H1 (cell line): ENCODE data around the gene TMEM273. TPM values are rescaled to one million over a fixed set of nuclear protein-coding genes. Genes with fewer than 3 reads are reported as not detected.

Experiments
- CTCF ChIA-PET: fragments of 300-600 bp; sonication (Branson Sonifier 250); formaldehyde crosslinking; loops from one replicate; lab custom pipeline; 2021; ENCODE audit not compliant: partially characterized antibody; lab: Charles Lee
- POLR2A ChIA-PET: fragments of 300-600 bp; sonication (Branson Sonifier 250); formaldehyde crosslinking; loops from one replicate; lab custom pipeline; 2021; ENCODE audit warnings: inconsistent platforms; ENCODE audit not compliant: partially characterized antibody; lab: Charles Lee
- DNase-seq, 2 experiments: peaks; one replicate each; pipeline versions ENCODE4 v3.0.0 to v3.0.0-alpha.2; 2010 to 2022; ENCODE audit warnings: low spot score in 2 of 2, low read depth in 1 of 2, mixed read lengths in 1 of 2
- FAIRE-seq: peaks from 2 replicates; lab custom pipeline; 2011; peaks lifted over from hg19 to GRCh38; lab: Jason Lieb, UNC
- H2AFZ ChIP-seq: 2 replicates; pipeline ENCODE4 v1.8.1; 2012; ENCODE audit warnings: low read length, inconsistent platforms
- H2AK5ac ChIP-seq: 2 replicates; pipeline ENCODE4 v1.6.1; 2013; ENCODE audit warnings: low read depth, low read length
- H2BK120ac ChIP-seq: replicated peaks from 2 replicates; pipeline ENCODE3; 2013; ENCODE audit warnings: low read depth, low read length, inconsistent platforms
- H2BK12ac ChIP-seq: 2 replicates; pipeline ENCODE4 v1.6.1; 2013; ENCODE audit warnings: low read depth, low read length
- H2BK15ac ChIP-seq: 2 replicates; pipeline ENCODE4 v1.6.1; 2013; ENCODE audit warnings: low read length
- H2BK20ac ChIP-seq: 2 replicates; pipeline ENCODE4 v1.6.1; 2013; ENCODE audit warnings: low read length
- H2BK5ac ChIP-seq: 2 replicates; pipeline ENCODE4 v1.6.1; 2013; ENCODE audit warnings: low read depth, low read length
- H3K14ac ChIP-seq: 2 replicates; pipeline ENCODE4 v1.6.1; 2013; ENCODE audit warnings: inconsistent platforms; ENCODE audit not compliant: insufficient read length
- H3K18ac ChIP-seq: 2 replicates; pipeline ENCODE4 v1.6.1; 2013; ENCODE audit warnings: low read length; ENCODE audit errors: extremely low read depth
- H3K23ac ChIP-seq: 2 replicates; pipeline ENCODE4 v1.6.1; 2013; ENCODE audit warnings: inconsistent platforms; ENCODE audit not compliant: insufficient read length
- H3K23me2 ChIP-seq: 2 replicates; pipeline ENCODE4 v1.6.1; 2013; ENCODE audit warnings: low read depth, low read length
- H3K27ac ChIP-seq: 2 replicates; pipeline ENCODE4 v1.6.1; 2011; ENCODE audit warnings: low read depth, low read length, inconsistent platforms
- H3K27me3 ChIP-seq, 4 experiments: replicated peaks in 1 of 4; 1 replicate in 1 of 4; 2 replicates in 3 of 4; pipeline versions ENCODE4 v1.6.1 to v1.8.1; 2011 to 2013; ENCODE audit warnings: low read length in 3 of 4, mild to moderate bottlenecking in 3 of 4, inconsistent platforms in 2 of 4, mixed read lengths in 2 of 4, moderate library complexity in 1 of 4; ENCODE audit not compliant: control insufficient read depth in 3 of 4, insufficient read depth in 3 of 4; ENCODE audit errors: extremely low read depth in 1 of 4
- H3K36me3 ChIP-seq, 4 experiments: 2 replicates each; pipeline versions ENCODE4 v1.6.1 to v1.8.1; 2011 to 2013; ENCODE audit warnings: mild to moderate bottlenecking in 4 of 4, low read length in 3 of 4, moderate library complexity in 2 of 4, control low read depth in 1 of 4, inconsistent platforms in 1 of 4; ENCODE audit not compliant: insufficient read depth in 4 of 4, control insufficient read depth in 2 of 4
- H3K4ac ChIP-seq: replicated peaks from 2 replicates; pipeline ENCODE3; 2013; ENCODE audit warnings: low read length, low read depth, mixed read lengths, inconsistent platforms; ENCODE audit not compliant: insufficient read length
- H3K4me1 ChIP-seq, 4 experiments: replicated peaks in 1 of 4; 1 replicate in 1 of 4; 2 replicates in 3 of 4; pipeline versions ENCODE4 v1.6.1 to v1.8.1; 2011 to 2013; ENCODE audit warnings: low read length in 3 of 4, inconsistent platforms in 2 of 4, mixed read lengths in 1 of 4; ENCODE audit not compliant: insufficient read depth in 4 of 4, control insufficient read depth in 3 of 4
- H3K4me2 ChIP-seq, 2 experiments: 2 replicates each; pipeline versions ENCODE4 v1.6.1 to v1.8.1; 2011 to 2013; ENCODE audit warnings: low read depth in 2 of 2, low read length in 2 of 2, control low read depth in 1 of 2, inconsistent platforms in 1 of 2, mild to moderate bottlenecking in 1 of 2; ENCODE audit not compliant: insufficient read depth in 1 of 2
- H3K4me3 ChIP-seq, 4 experiments: fragments of 200-600, 300-600 bp in 1 of 4; sonication (generic), shearing (Covaris generic), sonication (Bioruptor Twin) in 1 of 4; 2 replicates each; pipeline versions ENCODE4 v1.5.1 to v1.8.1; 2011 to 2016; ENCODE audit warnings: low read length in 4 of 4, low read depth in 3 of 4, control low read depth in 2 of 4, inconsistent platforms in 2 of 4, mild to moderate bottlenecking in 2 of 4, mixed read lengths in 1 of 4, moderate library complexity in 1 of 4; ENCODE audit not compliant: insufficient read depth in 2 of 4; ENCODE audit errors: extremely low read depth in 1 of 4
- H3K56ac ChIP-seq: replicated peaks from 2 replicates; pipeline ENCODE3; 2013; ENCODE audit warnings: low read depth, mild to moderate bottlenecking, mixed read lengths, low read length, inconsistent platforms; ENCODE audit not compliant: insufficient read length
- H3K79me1 ChIP-seq: 2 replicates; pipeline ENCODE4 v1.6.1; 2013; ENCODE audit warnings: low read depth, low read length, control low read depth
- H3K79me2 ChIP-seq, 2 experiments: 2 replicates each; pipeline versions ENCODE4 v1.6.1 to v1.8.1; 2012 to 2013; ENCODE audit warnings: low read length in 2 of 2, mild to moderate bottlenecking in 2 of 2, inconsistent platforms in 1 of 2; ENCODE audit not compliant: insufficient read depth in 2 of 2, control insufficient read depth in 1 of 2
- H3K9ac ChIP-seq, 4 experiments: replicated peaks in 1 of 4; 1 replicate in 1 of 4; 2 replicates in 3 of 4; pipeline versions ENCODE4 v1.6.1 to v1.8.1; 2011 to 2013; ENCODE audit warnings: low read depth in 3 of 4, low read length in 3 of 4, control low read depth in 2 of 4, mild to moderate bottlenecking in 2 of 4, moderate library complexity in 2 of 4, inconsistent platforms in 1 of 4; ENCODE audit errors: extremely low read depth in 1 of 4
- H3K9me3 ChIP-seq, 2 experiments: 2 replicates each; pipeline versions ENCODE4 v1.6.1 to v1.8.1; 2012 to 2013; ENCODE audit warnings: mild to moderate bottlenecking in 2 of 2, moderate library complexity in 2 of 2, control low read depth in 1 of 2, inconsistent platforms in 1 of 2, low read depth in 1 of 2, low read length in 1 of 2, mixed read lengths in 1 of 2; ENCODE audit not compliant: insufficient read depth in 2 of 2
- H4K20me1 ChIP-seq, 2 experiments: replicated peaks in 1 of 2; 2 replicates each; pipeline versions ENCODE3 to v1.8.1; 2011 to 2013; ENCODE audit warnings: inconsistent platforms in 2 of 2, low read length in 2 of 2, mild to moderate bottlenecking in 1 of 2; ENCODE audit not compliant: insufficient read depth in 2 of 2, control insufficient read depth in 1 of 2
- H4K5ac ChIP-seq: 2 replicates; pipeline ENCODE4 v1.6.1; 2013; ENCODE audit warnings: low read length, low read depth, mixed read lengths, inconsistent platforms; ENCODE audit not compliant: insufficient read length
- H4K8ac ChIP-seq: 2 replicates; pipeline ENCODE4 v1.8.0; 2013; ENCODE audit warnings: mild to moderate bottlenecking, moderate library complexity, low read length, inconsistent platforms; ENCODE audit not compliant: insufficient read depth; ENCODE audit errors: extremely low read depth
- H4K91ac ChIP-seq: replicated peaks from 2 replicates; pipeline ENCODE3; 2013; ENCODE audit warnings: low read length, mixed read lengths, inconsistent platforms; ENCODE audit not compliant: insufficient read length
- ASH2L ChIP-seq: fragments of 200-600, 300-600 bp; sonication (generic); IDR thresholded peaks from one replicate; pipeline ENCODE4 v1.7.1; 2017; ENCODE audit warnings: low read length
- CHD1 ChIP-seq: IDR thresholded peaks from 2 replicates; pipeline ENCODE4 v1.6.1; 2012; ENCODE audit warnings: low read depth, low read length, improper control_type of control experiment
- CREB1 ChIP-seq: IDR thresholded peaks from 2 replicates; pipeline ENCODE4 v1.6.1; 2012; ENCODE audit warnings: inconsistent platforms
- CTCF ChIP-seq, 3 experiments: IDR thresholded peaks; 1 replicate in 2 of 3; 2 replicates in 1 of 3; pipeline versions ENCODE4 v1.5.1 to v1.6.1; 2011; ENCODE audit warnings: low read length in 3 of 3, mild to moderate bottlenecking in 3 of 3, inconsistent platforms in 2 of 3, low read depth in 1 of 3, moderate library complexity in 1 of 3; ENCODE audit not compliant: insufficient read depth in 1 of 3; ENCODE audit errors: control extremely low read depth in 1 of 3
- FOSL1 ChIP-seq: IDR thresholded peaks from 2 replicates; pipeline ENCODE4 v1.6.1; 2011; ENCODE audit warnings: mild to moderate bottlenecking, low read depth, low read length, moderate library complexity; ENCODE audit not compliant: insufficient read depth
- JUN ChIP-seq: IDR thresholded peaks from 2 replicates; pipeline ENCODE4 v1.6.1; 2011; ENCODE audit warnings: low read depth, mild to moderate bottlenecking, improper control_type of control experiment, low read length
- MAFK ChIP-seq: IDR thresholded peaks from 2 replicates; pipeline ENCODE4 v1.6.1; 2012; ENCODE audit warnings: low read depth, mild to moderate bottlenecking, improper control_type of control experiment, low read length
- SIX5 ChIP-seq: IDR thresholded peaks from 2 replicates; pipeline ENCODE4 v1.6.1; 2011; ENCODE audit warnings: mild to moderate bottlenecking, low read depth, low read length
- WGBS, 2 experiments: shearing (Covaris generic) in 1 of 2; methylation state at CpG; one replicate each; pipeline versions ENCODE4 v1.1.6 to v1.1.7; 2013 to 2015; ENCODE audit warnings: low lambda C conversion rate in 2 of 2, mixed read lengths in 2 of 2, inconsistent platforms in 1 of 2, low coverage in 1 of 2, missing lambda C conversion rate in 1 of 2; ENCODE audit not compliant: insufficient replicate concordance in 2 of 2, insufficient coverage in 1 of 2, insufficient read length in 1 of 2; ENCODE audit errors: extremely low coverage in 1 of 2, missing lambda C conversion rate in 1 of 2; 5-methylcytosine and 5-hydroxymethylcytosine counted together
- polyA plus RNA-seq, 7 experiments: library from polyadenylated mRNA; depleted of rRNA in 3 of 7; stranded (reverse) in 5 of 7; unstranded in 2 of 7; fragments of >200 nt in 5 of 7; fragments of 200-250 nt in 2 of 7; gene quantifications; 1 replicate in 5 of 7; 2 replicates in 1 of 7; 4 replicates in 1 of 7; pipeline versions ENCODE4 v1.2.1 to v1.2.3, GENCODE V29; 2011 to 2013; ENCODE audit warnings: missing spikeins in 2 of 7, mixed read lengths in 2 of 7
- total RNA-seq: library from RNA; stranded (reverse); fragmentation: NEBNext Ultra II Directional; extraction: Animal tissue kit (Norgen Biotek cat#: 25700); gene quantifications from 2 replicates; pipeline ENCODE4 v1.2.1, GENCODE V29; 2021

Gene TMEM273
- total and polyA plus RNA-seq, 2 of the 8 experiments (the other 6 are each of a cell fraction or from before 2014, with no cell fraction given): not detected

GRCh38 chr10:49186613-49187012 lies 1.6 kb downstream of the TMEM273 start:
- no peak overlapping the region for H3K4ac ChIP-seq
- no peak overlapping the region for H2AK5ac ChIP-seq
- H4K91ac ChIP-seq: no peak overlapping the region
- H4K8ac ChIP-seq: no peak overlapping the region
- H4K5ac ChIP-seq: no peak overlapping the region
- no peak overlapping the region for H2BK20ac ChIP-seq
- no peak overlapping the region for H3K4me3 ChIP-seq
- POLR2A ChIA-PET: no interaction called here
- no peak overlapping the region for H3K4me2 ChIP-seq
- H4K20me1 ChIP-seq: no peaks in the 10 kb centered on the region
- WGBS, 2 experiments: 89% methylated on average over 4 of the region's 4 CpGs; no CpG with 5 or more reads in 1 of the 2 experiments
- no peaks in the 10 kb centered on the region for H3K27me3 ChIP-seq
- FAIRE-seq: no peak
- TF ChIP-seq CREB1: no peak
- TF ChIP-seq JUN: no peak
- TF ChIP-seq MAFK: no peak
- TF ChIP-seq SIX5: no peak
- no peak for TF ChIP-seq FOSL1
- no peak for TF ChIP-seq ASH2L
- no peak for TF ChIP-seq CTCF (IDR thresholded peaks at IDR 0.05; ENCODE audit: control extremely low read depth in 1 of 3, insufficient read depth in 1 of 3, low read depth in 1 of 3, low read length in 3 of 3)
- TF ChIP-seq CHD1: no peak
- H3K27ac ChIP-seq: no peak overlapping the region
- H2BK12ac ChIP-seq: no peak overlapping the region
- H3K23me2 ChIP-seq: no peaks in the 10 kb centered on the region
- no peak overlapping the region for H3K9ac ChIP-seq
- H2BK120ac ChIP-seq: no peak overlapping the region
- H3K23ac ChIP-seq: no peak overlapping the region
- H3K9me3 ChIP-seq: no peaks in the 10 kb centered on the region
- H2AFZ ChIP-seq: no peak overlapping the region
- H2BK5ac ChIP-seq: no peak overlapping the region
- peaks cover 0 to 3% (median 0%) of the 10 kb centered on the region in 4 experiments; a peak in 1 of 7 replicates for H3K4me1 ChIP-seq
- H3K36me3 ChIP-seq: no peaks in the 10 kb centered on the region
- DNase-seq: no peak
- no peak overlapping the region for H3K14ac ChIP-seq
- no peaks in the 10 kb centered on the region for H3K79me1 ChIP-seq
- no peak overlapping the region for H3K56ac ChIP-seq
- CTCF ChIA-PET: interaction anchor here (1.5 kb wide), 1 partner anchor 22 kb away, joined by 6 read pairs; no protein-coding TSS in a partner anchor
- no peak overlapping the region for H2BK15ac ChIP-seq
- no peaks in the 10 kb centered on the region for H3K79me2 ChIP-seq
- no peak overlapping the region for H3K18ac ChIP-seq
